ENCODE data around the gene VPS37C.

VPS37C gene

GRCh38 chr11:61131998-61132555 is 29.1 kb downstream of the VPS37C start:
- peaks cover 15% of the 10 kb centered on the region for H3K4me1 ChIP-seq (ENCODE audit: low read depth, poor library complexity, severe bottlenecking)
- TF ChIP-seq CTCF (conservative IDR thresholded peaks at IDR 0.05; ENCODE audit: low read depth, low read length) = no peak
- H3K27ac ChIP-seq = no peak overlapping the region
- no peak overlapping the region for H2AFZ ChIP-seq (ENCODE audit: low read depth)
- no peak overlapping the region for H3K9ac ChIP-seq
- H3K4me2 ChIP-seq = no peak overlapping the region
- no peaks in the 10 kb centered on the region for H3K79me2 ChIP-seq (ENCODE audit: insufficient read depth, low read depth)
- H3K4me3 ChIP-seq (IDR thresholded peaks at IDR 0.05; ENCODE audit: insufficient read depth, low read depth, low read length) = no peak overlapping the region
- no peaks in the 10 kb centered on the region for H4K20me1 ChIP-seq (ENCODE audit: insufficient read depth)
- H3K27me3 ChIP-seq (ENCODE audit: insufficient read depth, low read depth) = no peaks in the 10 kb centered on the region
- no peaks in the 10 kb centered on the region for H3K36me3 ChIP-seq (ENCODE audit: insufficient read depth)

- TF ChIP-seq CTCF (conservative IDR thresholded peaks at IDR 0.05; ENCODE audit: low read depth, low read length) = no peak
- Histone ChIP-seq H3K4me3 (IDR thresholded peaks at IDR 0.05; ENCODE audit: insufficient read depth, low read depth, low read length) (no peak overlapping the region), H3K9ac (no peak overlapping the region), H2AFZ (ENCODE audit: low read depth) (no peak overlapping the region), H3K4me2 (no peak overlapping the region), H3K27me3 (ENCODE audit: insufficient read depth, low read depth) (no peaks in the 10 kb centered on the region), H3K79me2 (ENCODE audit: insufficient read depth, low read depth) (no peaks in the 10 kb centered on the region), H3K36me3 (ENCODE audit: insufficient read depth) (no peaks in the 10 kb centered on the region), H4K20me1 (ENCODE audit: insufficient read depth) (no peaks in the 10 kb centered on the region), H3K4me1 (ENCODE audit: low read depth, poor library complexity, severe bottlenecking) (peaks cover 15% of the 10 kb centered on the region), H3K27ac (no peak overlapping the region)
Measured at GRCh38 chr11:61131586-61131985, 29.6 kb downstream of the VPS37C start.

DNA sequence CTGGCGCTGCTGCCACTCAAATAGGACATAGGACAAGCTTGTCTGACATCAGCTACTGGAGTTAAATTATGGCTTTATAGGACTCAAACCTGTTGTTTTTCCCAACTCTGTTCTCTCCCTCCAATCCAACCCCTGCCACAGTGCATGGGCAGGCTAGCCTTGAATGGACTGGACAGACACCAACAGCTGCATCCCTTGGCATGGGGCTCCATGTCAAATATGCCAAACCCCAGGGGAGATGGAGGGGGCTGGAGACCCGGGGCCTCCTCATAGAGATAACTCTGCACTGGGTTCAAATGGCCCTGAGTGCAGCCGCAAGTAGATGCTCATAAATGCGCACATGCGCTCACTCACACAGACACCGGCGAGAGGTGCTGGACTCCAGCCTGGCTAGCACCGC is 30.0 kb downstream of the VPS37C start:
- Histone ChIP-seq H2AFZ (ENCODE audit: low read depth) (no peak overlapping the region), H3K4me3 (IDR thresholded peaks at IDR 0.05; ENCODE audit: insufficient read depth, low read depth, low read length) (no peak overlapping the region), H4K20me1 (ENCODE audit: insufficient read depth) (no peaks in the 10 kb centered on the region), H3K27ac (no peak overlapping the region), H3K36me3 (ENCODE audit: insufficient read depth) (no peaks in the 10 kb centered on the region), H3K4me1 (ENCODE audit: low read depth, poor library complexity, severe bottlenecking) (peaks cover 15% of the 10 kb centered on the region), H3K9ac (no peak overlapping the region), H3K79me2 (ENCODE audit: insufficient read depth, low read depth) (no peaks in the 10 kb centered on the region), H3K4me2 (no peak overlapping the region), H3K27me3 (ENCODE audit: insufficient read depth, low read depth) (no peaks in the 10 kb centered on the region)
- TF ChIP-seq CTCF (conservative IDR thresholded peaks at IDR 0.05; ENCODE audit: low read depth, low read length) = no peak

DNA sequence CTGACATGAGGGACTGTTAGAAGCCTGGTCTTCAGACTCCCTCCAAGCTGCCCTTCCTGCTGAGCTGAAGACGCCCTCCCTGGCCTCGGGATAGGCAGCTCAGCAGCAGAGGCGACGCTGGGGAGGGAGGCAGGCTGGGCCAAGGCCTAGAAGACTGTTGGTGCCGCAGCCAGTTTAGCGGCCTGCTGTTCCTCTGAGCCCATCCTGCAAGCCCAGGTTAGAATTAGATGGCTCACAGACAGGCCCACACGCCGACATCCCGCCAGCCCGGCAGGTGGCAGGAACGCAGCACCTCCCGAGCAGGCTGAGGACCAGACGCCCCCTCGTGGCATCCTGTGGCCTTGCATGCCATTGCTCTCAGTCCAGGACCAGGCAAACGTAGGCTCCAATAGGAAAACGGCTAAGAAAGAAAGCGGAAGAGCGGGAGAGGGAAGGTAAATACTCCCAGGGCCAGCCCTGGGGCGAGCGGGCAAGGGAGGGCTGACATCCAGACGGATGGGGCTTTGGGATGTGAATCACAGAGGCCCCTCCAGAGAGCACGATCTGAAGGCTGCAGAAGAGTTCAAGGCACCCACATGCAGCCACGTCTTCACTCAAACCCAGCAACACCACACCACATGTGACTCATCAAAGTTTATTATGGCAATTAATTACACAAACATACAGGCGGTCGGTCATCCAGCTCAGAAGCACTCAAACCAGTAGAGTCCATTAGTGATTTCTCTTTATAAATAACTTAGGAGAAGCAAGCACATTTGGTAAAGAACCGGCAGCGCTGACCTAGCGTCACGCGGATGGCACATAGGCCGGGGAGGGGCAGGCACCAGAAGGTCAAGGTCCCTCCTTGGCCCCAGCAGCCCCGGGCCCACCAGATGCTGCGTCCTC is 31.3 kb downstream of the VPS37C start:
- Histone ChIP-seq H3K4me2 (peak overlapping the region; percentile 70), H2AFZ (ENCODE audit: low read depth) (peak overlapping the region; percentile 64; the same call in 1 of the 2 replicates), H3K36me3 (ENCODE audit: insufficient read depth) (no peaks in the 10 kb centered on the region), H3K27me3 (ENCODE audit: insufficient read depth, low read depth) (no peaks in the 10 kb centered on the region), H3K9ac (peak overlapping the region; percentile 54; the same call in 1 of the 2 replicates), H3K4me1 (ENCODE audit: low read depth, poor library complexity, severe bottlenecking) (peaks cover 15% of the 10 kb centered on the region), H3K4me3 (IDR thresholded peaks at IDR 0.05; ENCODE audit: insufficient read depth, low read depth, low read length) (no peak overlapping the region), H3K79me2 (ENCODE audit: insufficient read depth, low read depth) (no peaks in the 10 kb centered on the region), H4K20me1 (ENCODE audit: insufficient read depth) (no peaks in the 10 kb centered on the region), H3K27ac (no peak overlapping the region)
- peak; percentile 91 for TF ChIP-seq CTCF (conservative IDR thresholded peaks at IDR 0.05; ENCODE audit: low read depth, low read length)
